Tongue (tissue), 2 donors: ENCODE results near the gene DSG3. TPM values are rescaled to one million over a fixed set of nuclear protein-coding genes. Genes with fewer than 3 reads are reported as not detected.

ENCODE experiments used
- DNase-seq: peaks from one replicate; pipeline ENCODE4 v3.0.0-alpha.2; 2015
- total RNA-seq: library from RNA; depleted of rRNA; stranded (reverse); fragments of >200 nt; gene quantifications from one replicate; pipeline ENCODE4 v1.2.3, GENCODE V29; 2014

The DSG3 gene
- total RNA-seq, 1 donor from 2014 or later, result 32.3 TPM

DNA sequence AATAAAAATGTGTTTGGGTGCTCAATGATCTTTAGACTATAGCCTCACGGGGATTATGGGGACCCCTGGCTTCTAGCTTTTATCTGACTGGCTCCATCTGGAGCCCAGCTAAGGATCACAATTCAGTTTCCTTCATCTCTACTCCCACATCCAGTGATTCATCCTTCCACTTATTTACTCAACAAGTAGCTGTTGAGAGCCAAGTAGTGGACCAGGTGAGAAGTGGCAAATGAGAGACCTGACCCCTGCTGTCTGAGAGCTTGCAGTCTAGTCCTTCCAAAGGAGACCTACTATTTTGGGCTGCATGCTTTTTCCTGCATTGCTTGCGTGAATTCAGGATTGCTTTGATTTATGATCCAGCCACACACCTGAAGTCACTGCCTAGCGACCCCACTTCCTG, 10.7 kb upstream of the DSG3 start:
- no peak for DNase-seq

GRCh38 chr18:31438402-31438801, 9.1 kb upstream of the DSG3 start:
- no peak for DNase-seq

DNA sequence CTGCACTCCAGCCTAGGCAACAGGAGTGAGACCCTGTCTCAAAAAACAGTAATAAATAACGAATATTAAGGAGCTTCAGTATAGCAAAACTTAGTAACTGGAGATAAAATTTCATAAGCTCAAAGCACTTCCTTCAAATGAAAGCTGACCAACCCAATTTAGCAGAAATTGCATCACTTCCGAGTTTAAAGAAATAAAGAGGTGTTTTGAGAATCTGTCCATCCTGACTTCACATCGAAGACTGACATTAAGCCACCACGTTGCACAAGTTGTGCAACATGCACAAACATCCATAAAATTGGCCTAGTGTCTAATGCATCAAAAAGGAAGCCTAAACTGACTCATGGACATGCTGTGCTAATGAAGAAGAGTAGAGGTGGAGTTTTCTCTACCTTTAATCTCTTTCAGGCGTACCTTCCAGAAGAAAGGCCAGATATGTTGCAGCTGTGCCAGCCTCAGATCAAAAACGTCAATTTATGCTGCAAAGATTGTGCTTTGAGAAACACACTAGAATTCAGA, 7.7 kb upstream of the DSG3 start:
- DNase-seq, result no peak

GRCh38 chr18:31440787-31441186, 6.8 kb upstream of the DSG3 start:
- no peak for DNase-seq

DNA sequence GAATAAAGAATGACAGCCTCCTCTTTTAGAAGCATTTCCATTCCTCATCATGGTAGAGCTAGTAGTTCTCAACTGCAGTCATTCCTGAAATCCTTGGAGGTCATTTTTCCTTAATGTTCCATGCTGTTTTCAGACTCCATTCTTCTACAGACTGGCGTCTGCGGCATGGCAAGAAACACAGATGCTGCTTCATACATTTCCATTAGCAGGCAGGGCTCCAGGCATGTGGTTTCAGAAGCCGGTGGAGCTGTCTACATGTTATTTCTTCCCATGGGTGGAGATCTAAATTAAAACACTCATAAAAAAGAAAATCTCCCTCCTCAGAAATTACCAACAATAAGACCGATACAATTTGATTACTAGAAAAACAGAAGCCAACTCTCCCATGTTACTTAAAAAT, 6.0 kb upstream of the DSG3 start:
- no peak for DNase-seq

DNA sequence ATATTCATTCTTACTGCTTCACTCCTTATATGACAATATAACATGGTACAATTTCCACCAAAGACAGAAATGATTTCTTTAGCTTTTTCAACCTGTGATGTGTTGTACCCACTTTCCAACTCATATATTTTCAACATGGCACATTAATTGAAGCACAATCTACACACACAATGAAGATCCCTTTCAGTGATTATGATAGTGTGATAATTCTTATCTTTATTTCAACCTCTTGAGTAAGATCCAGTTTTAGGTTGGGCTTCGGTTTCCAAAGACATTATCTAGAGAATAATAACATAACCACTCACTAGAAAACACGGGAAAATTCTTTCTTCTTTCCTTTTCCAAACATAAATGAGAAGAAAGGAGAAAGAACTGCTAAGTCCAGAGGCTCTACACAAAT, 3.4 kb upstream of the DSG3 start:
- DNase-seq, result no peak

GRCh38 chr18:31445908-31446307, 1.6 kb upstream of the DSG3 start:
- DNase-seq, result no peak

DNA sequence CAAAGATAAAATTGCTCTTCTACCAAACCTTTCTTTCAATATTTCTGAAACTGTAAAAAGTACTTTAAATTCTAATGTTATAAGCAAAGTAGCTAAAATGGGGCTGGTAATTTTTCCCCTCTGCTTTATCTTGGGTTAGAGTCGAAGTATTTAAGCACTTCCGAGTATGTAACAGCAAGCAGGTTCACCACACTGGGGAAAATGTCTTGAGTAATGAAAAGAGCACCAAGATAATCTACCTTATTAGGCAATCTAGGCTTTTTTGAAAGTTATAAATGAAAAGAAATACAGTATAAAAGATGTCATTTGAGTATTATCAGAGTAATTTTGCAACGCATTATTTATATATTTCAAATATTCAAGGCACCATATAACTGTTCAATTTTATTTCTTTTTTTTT, 687 bp upstream of the DSG3 start:
- no peak for DNase-seq

GRCh38 chr18:31450409-31450808, 2.9 kb downstream of the DSG3 start:
- DNase-seq, result no peak

DNA sequence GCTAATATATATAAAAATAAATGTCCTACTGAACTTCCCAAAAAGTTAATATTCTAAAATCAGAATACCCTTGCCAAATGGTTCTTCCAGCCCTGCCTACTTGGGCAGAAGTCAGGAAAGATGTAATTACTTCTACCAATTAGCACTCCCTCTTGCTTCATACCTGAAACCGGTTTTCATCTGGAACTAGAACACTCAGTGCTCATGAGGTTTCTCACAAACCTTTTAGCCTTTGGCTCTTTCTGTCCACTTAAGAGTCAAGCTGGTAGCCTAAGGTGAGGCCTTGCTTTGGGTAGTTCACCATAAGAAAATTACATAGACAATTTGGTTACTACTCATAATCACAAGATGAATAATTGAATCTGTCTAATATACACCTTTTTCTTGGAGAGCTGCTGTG, 4.1 kb downstream of the DSG3 start:
- no peak for DNase-seq

- no peak for DNase-seq
These were observed 6.6 kb downstream of the DSG3 start for GRCh38 chr18:31454066-31454708.

GRCh38 chr18:31469629-31470028, 22.1 kb downstream of the DSG3 start:
- no peak for DNase-seq

DNA sequence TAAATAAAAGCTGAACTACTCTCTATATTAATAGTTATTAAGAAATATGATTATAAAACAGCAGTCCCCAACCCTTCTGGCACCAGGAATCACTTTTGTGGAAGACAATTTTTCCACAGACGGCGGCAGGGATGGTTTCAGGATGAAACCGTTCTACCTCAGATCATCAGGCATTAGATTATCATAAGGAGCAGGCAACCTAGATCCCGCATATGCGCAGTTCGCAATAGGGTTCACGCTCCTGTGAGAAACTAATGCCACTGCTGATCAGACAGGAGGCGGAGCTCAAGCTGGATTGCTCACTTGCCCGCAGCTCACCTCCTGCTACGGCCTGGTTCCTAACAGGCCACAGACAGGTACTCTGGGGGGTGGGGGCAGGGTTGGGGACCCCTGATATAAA, 31.1 kb downstream of the DSG3 start:
- no peak for DNase-seq

DNA sequence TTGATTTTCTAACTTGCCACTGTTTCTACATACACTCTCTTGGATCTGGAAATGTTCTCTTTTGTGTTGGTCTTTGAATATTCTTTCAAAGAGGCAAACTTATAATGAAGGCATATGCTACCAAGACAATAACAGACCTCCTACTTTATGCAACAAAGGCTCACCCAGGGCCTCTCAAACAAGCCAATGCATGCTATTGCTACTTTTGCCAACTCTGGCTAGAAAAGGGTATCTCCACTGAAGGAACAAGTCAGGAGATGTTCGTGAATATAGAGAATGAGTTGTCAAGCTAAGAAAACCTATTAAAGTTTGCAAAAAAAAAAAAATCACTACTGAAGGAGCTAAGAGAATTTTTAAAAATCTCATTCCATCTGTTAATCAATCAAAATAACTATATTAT, 34.5 kb downstream of the DSG3 start:
- peak; percentile 15 for DNase-seq

DNA sequence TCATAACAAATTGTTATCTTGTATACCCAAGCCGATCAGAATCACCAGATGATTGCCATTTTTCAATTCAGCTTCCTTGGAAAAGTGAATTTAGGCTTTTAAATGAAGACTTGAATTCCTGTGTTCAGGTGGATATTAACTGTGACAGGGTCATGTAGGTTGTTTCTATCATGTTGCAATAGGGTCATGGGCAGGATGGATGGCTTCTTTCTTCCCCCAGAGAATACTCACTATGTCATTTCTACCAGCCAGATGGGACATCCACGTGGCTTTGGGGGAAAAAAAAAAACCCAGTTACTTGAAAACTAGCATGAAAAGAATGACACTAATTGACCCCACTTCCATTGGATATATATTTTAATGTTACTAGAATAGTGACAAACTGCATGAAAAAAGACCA, 35.9 kb downstream of the DSG3 start:
- no peak for DNase-seq

DNA sequence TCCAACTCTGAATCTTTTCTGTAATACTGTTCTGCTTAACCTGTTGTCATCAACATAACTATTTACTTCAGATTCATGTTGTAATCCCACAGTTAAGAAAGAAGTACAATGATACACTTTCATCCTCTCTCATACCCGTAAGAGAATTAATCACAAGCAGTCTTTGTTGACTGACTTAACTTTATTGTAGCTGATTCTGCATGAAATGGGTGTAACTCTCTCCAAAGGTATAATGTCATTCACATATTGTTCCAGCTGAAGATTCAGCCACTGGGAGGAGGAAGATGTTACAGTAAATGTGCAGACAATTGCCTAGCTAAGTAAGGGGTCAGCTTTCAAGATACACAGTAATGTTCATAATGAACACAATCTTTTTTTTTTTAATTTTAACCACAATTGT, 36.9 kb downstream of the DSG3 start:
- no peak for DNase-seq

DNA sequence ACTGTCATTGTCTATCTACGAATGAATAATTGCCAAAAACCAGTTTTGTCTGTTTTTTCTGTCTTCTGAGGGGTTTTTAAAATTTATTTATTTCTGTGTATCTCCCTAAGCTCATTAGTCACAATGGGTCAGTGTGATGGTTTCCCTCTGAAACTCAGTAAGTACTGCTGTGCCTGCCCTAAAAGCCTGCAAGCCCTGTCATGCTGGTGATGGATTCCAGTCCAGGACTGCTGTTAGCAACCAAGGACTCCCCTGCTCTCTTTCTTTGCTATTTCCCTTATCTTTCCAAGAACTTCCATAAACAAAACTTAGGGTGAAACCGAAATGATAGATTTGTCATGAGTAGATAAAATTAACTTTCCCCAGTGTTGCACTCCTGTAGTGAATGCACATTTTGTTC, 38.6 kb downstream of the DSG3 start:
- no peak for DNase-seq

- no peak for DNase-seq
These were observed 39.9 kb downstream of the DSG3 start for GRCh38 chr18:31487246-31488015.

DNA sequence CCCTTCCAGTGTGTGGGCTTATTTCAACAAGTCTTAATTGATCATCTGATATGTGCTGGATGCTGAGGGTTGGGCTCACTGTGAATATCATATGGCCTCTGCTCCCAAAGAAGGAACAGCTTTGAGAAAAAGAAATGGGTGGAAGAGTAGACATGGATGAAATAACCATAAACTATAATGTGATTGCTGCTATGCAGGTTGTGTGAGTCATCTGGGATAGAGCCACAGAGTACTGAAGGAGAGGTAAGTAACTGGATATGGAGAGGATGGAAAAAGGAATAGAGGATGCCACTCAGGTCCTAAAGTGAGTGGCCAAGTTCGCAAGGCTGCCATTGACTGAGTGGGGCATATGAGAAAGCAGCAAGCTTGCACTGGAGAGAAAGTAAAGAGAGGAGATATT, 41.8 kb downstream of the DSG3 start:
- DNase-seq, result no peak

DNA sequence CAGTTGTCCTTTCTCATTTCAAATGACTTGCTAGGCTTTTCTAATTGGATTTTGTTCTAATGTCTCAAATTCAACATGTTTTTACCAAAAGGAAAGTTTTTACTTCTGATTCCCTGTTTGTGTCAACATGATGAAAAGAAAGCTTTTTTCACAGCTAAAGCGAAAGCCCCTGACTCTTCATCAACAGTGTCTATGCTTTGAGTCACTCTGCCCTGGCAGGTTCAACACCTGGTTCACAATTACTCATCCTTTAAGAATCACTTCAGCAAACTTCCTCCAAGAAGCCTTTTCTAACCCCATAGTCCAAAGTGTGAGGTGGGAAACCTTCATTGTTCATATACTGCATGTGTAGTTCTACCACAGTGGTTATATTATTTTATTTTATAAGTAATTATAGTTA, 42.8 kb downstream of the DSG3 start:
- DNase-seq, result no peak

DNA sequence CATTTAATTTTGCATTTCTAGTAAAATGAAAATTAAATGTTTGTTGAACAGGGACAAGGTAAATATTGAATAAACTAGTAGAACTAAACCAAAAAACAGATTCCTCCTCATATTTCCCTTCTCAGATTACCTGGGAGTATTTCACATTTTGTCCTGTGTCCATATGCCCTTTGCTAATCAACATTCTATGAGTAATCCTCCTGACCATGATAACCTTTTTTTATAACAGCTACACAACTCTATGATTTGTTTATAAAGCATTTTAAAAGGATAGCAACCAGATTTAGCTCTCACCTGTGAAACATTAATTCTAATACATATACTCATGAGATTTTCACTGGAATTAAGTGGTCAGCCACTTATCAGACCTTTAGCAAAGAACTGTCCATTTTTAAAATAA, 43.3 kb downstream of the DSG3 start:
- DNase-seq, result no peak

- DNase-seq, result no peak
These were observed 44.0 kb downstream of the DSG3 start for GRCh38 chr18:31491586-31491985.

GRCh38 chr18:31492671-31493070, 45.1 kb downstream of the DSG3 start:
- DNase-seq, result no peak

DNA sequence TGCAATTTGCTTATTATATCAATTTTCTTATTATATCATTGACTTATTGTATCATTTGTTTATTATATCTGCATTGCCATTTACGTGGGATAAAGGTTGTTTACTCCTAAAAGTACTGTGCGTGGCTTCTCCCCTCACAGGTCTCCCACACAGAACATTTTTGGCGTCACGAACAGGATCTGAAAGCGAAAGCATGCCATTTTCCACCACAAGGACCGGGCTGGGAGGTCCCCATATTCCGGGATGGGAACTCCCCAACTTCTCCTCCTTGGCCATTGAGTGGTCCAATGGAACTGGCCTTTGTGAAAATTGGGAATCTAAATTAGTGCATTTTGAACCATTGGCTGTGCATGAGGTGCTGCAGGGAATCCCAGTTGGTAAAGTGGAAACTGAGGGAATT, 45.6 kb downstream of the DSG3 start:
- DNase-seq, result no peak
